Astrocyte (in vitro differentiated cells and primary cell): Measurements from ENCODE around the gene KCNS3. TPM values are rescaled to one million over a fixed set of nuclear protein-coding genes. Genes with fewer than 3 reads are reported as not detected.

Source experiments
- DNase-seq: peaks from one replicate; pipeline ENCODE4 v3.0.0-alpha.2; 2010; ENCODE audit warnings: low read depth
- FAIRE-seq: peaks from 2 replicates; lab custom pipeline; 2011; peaks lifted over from hg19 to GRCh38; lab: Jason Lieb, UNC
- H2AFZ ChIP-seq: 2 replicates; pipeline ENCODE4 v1.6.0; 2012; ENCODE audit warnings: low read depth, low read length, inconsistent platforms
- H3K27ac ChIP-seq: 2 replicates; pipeline ENCODE4 v1.5.1; 2011; ENCODE audit warnings: low read depth, low read length, inconsistent platforms
- H3K27me3 ChIP-seq: 2 replicates; pipeline ENCODE4 v1.6.0; 2011; ENCODE audit warnings: low read length, inconsistent platforms; ENCODE audit not compliant: insufficient read depth
- H3K36me3 ChIP-seq: 2 replicates; pipeline ENCODE4 v1.5.1; 2011; ENCODE audit warnings: low read length, inconsistent platforms; ENCODE audit not compliant: insufficient read depth
- H3K4me1 ChIP-seq: 2 replicates; pipeline ENCODE4 v1.5.1; 2011; ENCODE audit warnings: low read length, inconsistent platforms; ENCODE audit not compliant: insufficient read depth
- H3K4me2 ChIP-seq: 2 replicates; pipeline ENCODE4 v1.6.0; 2012; ENCODE audit warnings: low read length, inconsistent platforms
- H3K4me3 ChIP-seq: 2 replicates; pipeline ENCODE4 v1.5.1; 2011; ENCODE audit warnings: low read depth, mild to moderate bottlenecking, low read length, inconsistent platforms; ENCODE audit not compliant: insufficient read depth
- H3K79me2 ChIP-seq: 2 replicates; pipeline ENCODE4 v1.6.0; 2012; ENCODE audit warnings: mild to moderate bottlenecking, low read length, inconsistent platforms; ENCODE audit not compliant: insufficient read depth
- H3K9ac ChIP-seq: 2 replicates; pipeline ENCODE4 v1.6.0; 2012; ENCODE audit warnings: mild to moderate bottlenecking, low read length, inconsistent platforms
- H3K9me3 ChIP-seq: 2 replicates; pipeline ENCODE4 v1.5.1; 2012; ENCODE audit warnings: low read depth, mild to moderate bottlenecking, low read length, inconsistent platforms; ENCODE audit not compliant: insufficient read depth
- H4K20me1 ChIP-seq: 2 replicates; pipeline ENCODE4 v1.6.0; 2012; ENCODE audit warnings: low read length, inconsistent platforms; ENCODE audit not compliant: insufficient read depth
- H3K27ac Mint-ChIP-seq: one replicate; pipeline ENCODE4 v1.8.0; 2021; ENCODE audit warnings: mild to moderate bottlenecking, mixed read lengths; ENCODE audit not compliant: unreplicated experiment
- H3K27me3 Mint-ChIP-seq: one replicate; pipeline ENCODE4 v1.8.0; 2021; ENCODE audit warnings: low read depth, mixed read lengths; ENCODE audit not compliant: unreplicated experiment
- H3K36me3 Mint-ChIP-seq: one replicate; pipeline ENCODE4 v1.8.0; 2021; ENCODE audit warnings: low read depth, mixed read lengths; ENCODE audit not compliant: unreplicated experiment
- H3K4me1 Mint-ChIP-seq: one replicate; pipeline ENCODE4 v1.8.0; 2021; ENCODE audit warnings: low read depth, mixed read lengths; ENCODE audit not compliant: unreplicated experiment
- H3K4me3 Mint-ChIP-seq: one replicate; pipeline ENCODE4 v1.8.0; 2021; ENCODE audit warnings: mild to moderate bottlenecking, moderate library complexity, mixed read lengths; ENCODE audit not compliant: unreplicated experiment
- H3K9me3 Mint-ChIP-seq: one replicate; pipeline ENCODE4 v1.8.0; 2021; ENCODE audit warnings: mild to moderate bottlenecking, mixed read lengths; ENCODE audit not compliant: unreplicated experiment
- EZH2 ChIP-seq: IDR thresholded peaks from 2 replicates; pipeline ENCODE4 v1.6.1; 2012; ENCODE audit warnings: mild to moderate bottlenecking, low read length, inconsistent platforms; ENCODE audit not compliant: insufficient read depth
- total RNA-seq: library from RNA; stranded (reverse); gene quantifications from 2 replicates; pipeline ENCODE4 v1.2.1, GENCODE V29; 2021
- TF ChIP-seq, protein P1 (sequence below): IDR thresholded peaks from 2 replicates; pipeline ENCODE4 v1.5.1; 2011; ENCODE audit warnings: low read depth, mild to moderate bottlenecking, inconsistent platforms, low read length, moderate library complexity; ENCODE audit not compliant: insufficient read depth

KCNS3 gene
- total RNA-seq, 1 donor from 2014 or later: 1.7 TPM

DNA sequence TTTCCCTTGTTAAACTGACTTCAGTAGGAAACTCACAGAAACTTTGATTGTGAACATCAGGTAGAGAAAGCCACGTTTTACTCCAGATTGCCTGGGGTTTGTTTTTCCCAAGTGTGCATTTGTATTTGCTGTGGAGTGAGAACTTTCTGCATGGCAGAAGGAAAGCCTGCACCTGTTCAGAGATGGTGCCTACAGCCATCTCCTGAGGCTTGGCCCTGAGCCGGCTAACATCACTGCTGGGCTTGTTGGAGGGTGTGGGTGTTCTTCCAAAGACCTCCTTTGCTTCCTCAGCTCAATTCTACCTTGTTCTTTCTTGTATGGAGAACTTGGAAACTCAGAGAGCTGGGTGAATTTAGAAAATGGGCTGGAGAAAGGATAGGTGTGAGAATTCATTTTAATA, 16.1 kb downstream of the KCNS3 start:
- H3K4me2 ChIP-seq: no peak overlapping the region
- TF ChIP-seq, protein P1, sequence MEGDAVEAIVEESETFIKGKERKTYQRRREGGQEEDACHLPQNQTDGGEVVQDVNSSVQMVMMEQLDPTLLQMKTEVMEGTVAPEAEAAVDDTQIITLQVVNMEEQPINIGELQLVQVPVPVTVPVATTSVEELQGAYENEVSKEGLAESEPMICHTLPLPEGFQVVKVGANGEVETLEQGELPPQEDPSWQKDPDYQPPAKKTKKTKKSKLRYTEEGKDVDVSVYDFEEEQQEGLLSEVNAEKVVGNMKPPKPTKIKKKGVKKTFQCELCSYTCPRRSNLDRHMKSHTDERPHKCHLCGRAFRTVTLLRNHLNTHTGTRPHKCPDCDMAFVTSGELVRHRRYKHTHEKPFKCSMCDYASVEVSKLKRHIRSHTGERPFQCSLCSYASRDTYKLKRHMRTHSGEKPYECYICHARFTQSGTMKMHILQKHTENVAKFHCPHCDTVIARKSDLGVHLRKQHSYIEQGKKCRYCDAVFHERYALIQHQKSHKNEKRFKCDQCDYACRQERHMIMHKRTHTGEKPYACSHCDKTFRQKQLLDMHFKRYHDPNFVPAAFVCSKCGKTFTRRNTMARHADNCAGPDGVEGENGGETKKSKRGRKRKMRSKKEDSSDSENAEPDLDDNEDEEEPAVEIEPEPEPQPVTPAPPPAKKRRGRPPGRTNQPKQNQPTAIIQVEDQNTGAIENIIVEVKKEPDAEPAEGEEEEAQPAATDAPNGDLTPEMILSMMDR: no peak
- TF ChIP-seq EZH2: no peak
- H3K4me3 Mint-ChIP-seq: no peak overlapping the region
- no peak overlapping the region for H2AFZ ChIP-seq
- DNase-seq (no peak), FAIRE-seq (no peak)
- no peaks in the 10 kb centered on the region for H4K20me1 ChIP-seq
- no peaks in the 10 kb centered on the region for H3K79me2 ChIP-seq
- peaks cover 8% of the 10 kb centered on the region for H3K9me3 Mint-ChIP-seq
- H3K4me1 ChIP-seq: no peaks in the 10 kb centered on the region
- no peaks in the 10 kb centered on the region for H3K27me3 ChIP-seq
- H3K9ac ChIP-seq: no peak overlapping the region
- H3K27ac ChIP-seq: no peak overlapping the region
- no peaks in the 10 kb centered on the region for H3K36me3 ChIP-seq
- no peak overlapping the region for H3K27ac Mint-ChIP-seq
- no peaks in the 10 kb centered on the region for H3K36me3 Mint-ChIP-seq
- H3K4me1 Mint-ChIP-seq: no peaks in the 10 kb centered on the region
- no peaks in the 10 kb centered on the region for H3K27me3 Mint-ChIP-seq
- H3K4me3 ChIP-seq: no peak overlapping the region
- no peaks in the 10 kb centered on the region for H3K9me3 ChIP-seq

DNA sequence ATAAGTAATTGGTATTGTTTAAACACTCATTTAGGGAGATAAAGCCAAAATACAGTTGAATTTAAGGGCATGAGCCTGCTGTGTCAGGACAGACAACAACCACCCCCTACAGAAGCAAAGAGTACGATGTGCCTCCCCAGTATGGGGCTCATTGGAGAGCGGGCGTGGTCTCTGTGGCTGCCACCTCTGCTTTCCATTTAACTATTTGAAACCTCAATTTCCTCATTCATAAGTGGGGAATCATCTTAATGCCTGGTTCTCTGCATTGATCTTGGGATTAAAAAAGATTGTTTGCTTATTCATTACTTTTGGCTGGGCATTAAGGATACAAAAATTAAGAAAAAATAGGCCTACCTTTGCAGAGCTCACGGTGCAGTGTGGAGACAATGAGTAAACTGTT, 21.4 kb downstream of the KCNS3 start:
- no peak overlapping the region for H2AFZ ChIP-seq
- H3K27me3 ChIP-seq: no peaks in the 10 kb centered on the region
- Mint-ChIP-seq H3K27ac (no peak overlapping the region), H3K4me1 (no peaks in the 10 kb centered on the region), H3K9me3 (peaks cover 5% of the 10 kb centered on the region), H3K27me3 (no peaks in the 10 kb centered on the region), H3K36me3 (no peaks in the 10 kb centered on the region), H3K4me3 (no peak overlapping the region)
- no peaks in the 10 kb centered on the region for H3K9me3 ChIP-seq
- DNase-seq (no peak), FAIRE-seq (no peak)
- H4K20me1 ChIP-seq: no peaks in the 10 kb centered on the region
- H3K27ac ChIP-seq: no peak overlapping the region
- no peak overlapping the region for H3K4me2 ChIP-seq
- H3K4me1 ChIP-seq: no peaks in the 10 kb centered on the region
- H3K9ac ChIP-seq: no peak overlapping the region
- no peak overlapping the region for H3K4me3 ChIP-seq
- H3K79me2 ChIP-seq: no peaks in the 10 kb centered on the region
- H3K36me3 ChIP-seq: no peaks in the 10 kb centered on the region
- TF ChIP-seq, protein P1: no peak
- no peak for TF ChIP-seq EZH2

DNA sequence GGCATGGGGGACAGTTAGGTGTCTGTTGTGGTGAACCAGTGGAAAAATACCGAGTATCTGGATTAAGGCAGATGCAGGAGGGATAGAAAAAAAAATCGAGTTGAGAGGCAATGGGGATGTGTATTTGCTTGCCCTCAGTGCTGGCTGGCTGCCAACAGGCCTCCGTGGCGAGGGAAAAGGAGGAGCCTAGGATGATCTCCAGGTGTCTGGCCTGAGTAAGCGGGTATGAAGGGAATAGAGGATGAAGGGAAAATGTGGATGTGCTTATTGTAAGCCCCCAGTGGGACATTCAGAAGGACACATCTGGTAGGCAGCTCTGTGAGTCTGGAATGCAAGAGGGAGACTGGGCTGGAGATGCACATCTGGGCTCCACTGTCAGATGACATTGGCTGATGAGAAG, 22.8 kb downstream of the KCNS3 start:
- no peak overlapping the region for H3K4me3 ChIP-seq
- peaks cover 5% of the 10 kb centered on the region for H3K9me3 Mint-ChIP-seq
- no peak overlapping the region for H3K4me2 ChIP-seq
- H3K9ac ChIP-seq: no peak overlapping the region
- H3K4me1 Mint-ChIP-seq: no peaks in the 10 kb centered on the region
- peak overlapping the region; percentile 42 for H3K27ac Mint-ChIP-seq
- H3K27me3 Mint-ChIP-seq: no peaks in the 10 kb centered on the region
- no peaks in the 10 kb centered on the region for H3K4me1 ChIP-seq
- no peak overlapping the region for H2AFZ ChIP-seq
- H3K79me2 ChIP-seq: no peaks in the 10 kb centered on the region
- no peak overlapping the region for H3K27ac ChIP-seq
- H3K27me3 ChIP-seq: no peaks in the 10 kb centered on the region
- H3K4me3 Mint-ChIP-seq: no peak overlapping the region
- no peaks in the 10 kb centered on the region for H4K20me1 ChIP-seq
- H3K36me3 Mint-ChIP-seq: no peaks in the 10 kb centered on the region
- TF ChIP-seq EZH2: no peak
- TF ChIP-seq, protein P1: no peak
- no peak for FAIRE-seq
- no peaks in the 10 kb centered on the region for H3K36me3 ChIP-seq
- H3K9me3 ChIP-seq: no peaks in the 10 kb centered on the region
- no peak for DNase-seq
